Middle frontal gyrus (tissue), 1 donor: ENCODE results near the gene PRUNE2.
"Not testable (repeated sequence)": the region's sequence is repeated elsewhere in the genome, so short reads cannot be mapped to it uniquely, and the experiment has no call there.

Experiments
- DNase-seq: peaks from one replicate; pipeline ENCODE4 v3.0.0-alpha.2; 2015; ENCODE audit warnings: low spot score; ENCODE audit errors: extremely low spot score

PRUNE2 gene

GRCh38 chr9:76868897-76869296, 37.0 kb downstream of the PRUNE2 start:
- no peak for DNase-seq

DNA sequence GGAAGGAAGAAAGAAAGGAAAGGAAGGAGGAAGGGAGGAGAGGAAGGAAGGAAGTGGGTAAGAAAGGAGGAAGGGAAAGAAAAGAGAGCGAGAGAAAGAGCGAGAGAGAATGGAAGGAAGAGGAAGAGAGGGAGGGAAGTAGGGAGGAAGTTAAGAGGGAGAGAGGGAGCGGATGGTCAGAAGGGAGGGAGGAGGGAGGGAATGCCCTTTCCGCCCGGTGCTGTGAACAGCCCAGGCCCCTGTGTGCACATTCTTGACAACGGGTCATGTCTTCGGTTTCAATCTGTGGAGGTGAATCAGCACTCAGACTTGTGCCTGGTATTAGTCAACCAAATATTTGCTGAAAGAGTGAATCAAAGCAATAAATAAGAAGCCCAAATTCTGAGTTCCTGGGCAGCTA, 39.2 kb downstream of the PRUNE2 start:
- no peak for DNase-seq

GRCh38 chr9:76863832-76864231, 42.1 kb downstream of the PRUNE2 start:
- DNase-seq, result no peak

- DNase-seq, result no peak
These were observed 46.1 kb downstream of the PRUNE2 start for GRCh38 chr9:76859860-76860259.

DNA sequence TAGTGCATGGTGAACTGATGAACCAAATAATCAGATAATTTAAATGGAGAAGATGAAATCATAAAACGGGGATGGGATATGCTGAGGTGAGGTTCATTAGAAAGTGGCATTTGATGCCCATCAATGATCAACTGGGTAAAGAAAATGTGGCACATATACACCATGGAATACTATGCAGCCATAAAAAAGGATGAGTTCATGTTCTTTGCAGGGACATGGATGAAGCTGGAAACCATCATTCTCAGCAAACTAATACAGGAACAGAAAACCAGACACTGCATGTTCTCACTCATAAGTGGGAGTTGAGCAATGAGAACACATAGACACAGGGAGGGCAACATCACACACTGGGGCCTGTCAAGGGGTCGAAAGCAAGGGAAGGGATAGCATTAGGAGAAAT, 47.7 kb downstream of the PRUNE2 start:
- not testable (repeated sequence) for DNase-seq

- DNase-seq, result no peak
These were observed 49.9 kb downstream of the PRUNE2 start for GRCh38 chr9:76856016-76856415.

- no peak for DNase-seq
These were observed 50.9 kb downstream of the PRUNE2 start for GRCh38 chr9:76855015-76855414.

DNA sequence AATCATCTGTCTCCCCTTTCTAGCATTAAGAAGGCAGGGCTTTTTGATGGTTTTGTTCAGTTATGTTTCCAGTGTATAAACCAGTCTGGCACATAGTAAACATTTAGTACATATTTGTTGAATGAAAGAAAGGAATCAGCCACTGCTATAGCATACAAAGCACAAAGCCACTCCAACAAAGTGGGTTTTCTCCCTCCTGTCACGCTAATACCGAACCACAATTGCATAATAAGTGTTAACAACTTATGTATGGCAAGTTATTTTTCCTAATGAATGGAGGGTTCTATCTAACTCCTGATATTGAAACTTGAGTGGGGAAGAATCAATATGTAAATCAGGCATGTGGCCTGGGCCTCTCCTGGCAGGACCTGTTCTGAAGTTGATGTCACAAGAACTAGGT, 53.9 kb downstream of the PRUNE2 start:
- DNase-seq, result no peak

- no peak for DNase-seq
These were observed 59.6 kb downstream of the PRUNE2 start for GRCh38 chr9:76846297-76846696.

GRCh38 chr9:76845254-76845653, 60.7 kb downstream of the PRUNE2 start:
- DNase-seq, result no peak

- DNase-seq, result no peak
These were observed 70.2 kb downstream of the PRUNE2 start for GRCh38 chr9:76835571-76836283.

GRCh38 chr9:76828447-76828846, 77.5 kb downstream of the PRUNE2 start:
- no peak for DNase-seq

GRCh38 chr9:76827296-76828080, 78.4 kb downstream of the PRUNE2 start:
- DNase-seq, result no peak

GRCh38 chr9:76820431-76820830, 85.5 kb downstream of the PRUNE2 start:
- no peak for DNase-seq

DNA sequence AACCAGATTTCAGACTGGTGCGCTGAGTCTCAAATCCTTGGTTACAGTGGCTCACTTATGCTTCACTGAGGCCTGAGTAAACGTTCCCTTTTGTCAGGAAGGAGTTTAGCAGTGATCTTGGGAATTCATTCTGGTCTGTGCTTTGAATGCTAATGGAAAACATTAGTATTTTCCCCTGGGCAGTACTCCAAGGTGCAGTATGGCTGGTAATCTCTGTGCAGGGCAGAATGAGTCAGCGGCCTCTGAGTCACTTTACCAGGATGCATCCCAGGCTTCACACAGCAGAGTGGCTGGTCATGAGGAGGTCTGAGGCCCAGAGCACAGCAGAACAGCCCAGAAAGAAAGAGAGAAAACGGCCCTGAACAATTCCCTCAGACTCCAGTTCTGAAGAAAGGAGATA, 87.6 kb downstream of the PRUNE2 start:
- DNase-seq, result peak; percentile 34

DNA sequence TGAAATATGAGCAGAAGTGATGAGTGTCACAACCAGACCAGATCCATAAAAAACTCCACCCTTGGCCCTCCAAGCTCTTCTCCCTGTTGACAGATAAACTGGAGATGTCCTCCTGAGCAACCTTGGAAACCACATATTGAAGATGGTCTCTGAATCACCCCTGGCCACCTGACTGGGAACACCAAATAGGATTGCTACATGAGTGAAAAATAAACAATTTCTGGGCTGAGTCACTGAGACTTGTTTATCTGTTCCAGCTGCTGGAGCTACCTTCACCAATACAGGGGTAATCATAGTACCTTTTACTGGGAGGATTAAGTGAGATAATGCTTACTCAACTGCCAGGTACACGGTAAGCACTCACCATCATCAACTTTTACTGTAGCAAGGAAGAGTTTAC, 88.4 kb downstream of the PRUNE2 start:
- DNase-seq, result no peak

- DNase-seq, result no peak
These were observed 93.3 kb downstream of the PRUNE2 start for GRCh38 chr9:76812591-76812990.

DNA sequence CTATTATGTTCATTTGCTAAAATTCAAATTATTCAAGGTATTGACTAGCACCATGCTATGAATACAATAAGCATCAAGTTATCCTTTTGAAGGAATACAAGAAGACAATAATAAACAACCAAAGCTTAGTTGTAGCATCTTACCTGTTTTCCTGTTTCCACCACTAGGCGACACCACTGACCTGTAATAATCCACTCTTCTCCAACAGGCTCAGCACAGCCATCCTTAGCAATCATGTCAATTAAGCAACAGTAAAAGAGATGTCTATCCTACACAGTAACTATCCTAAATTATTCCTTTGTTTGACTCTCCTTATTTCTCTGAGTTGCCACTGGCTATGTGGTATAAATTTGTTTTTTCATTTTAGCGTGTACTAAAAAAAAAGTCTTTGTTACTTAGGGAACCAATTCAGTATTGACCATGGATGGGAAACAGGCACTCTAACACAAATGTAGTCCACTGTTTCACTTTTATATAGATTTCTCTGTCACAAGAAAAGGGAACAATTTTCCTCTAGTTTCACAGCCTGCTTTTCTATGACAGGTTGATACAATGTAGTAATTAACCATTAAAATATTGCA, 95.4 kb downstream of the PRUNE2 start:
- peak; percentile 46 for DNase-seq

DNA sequence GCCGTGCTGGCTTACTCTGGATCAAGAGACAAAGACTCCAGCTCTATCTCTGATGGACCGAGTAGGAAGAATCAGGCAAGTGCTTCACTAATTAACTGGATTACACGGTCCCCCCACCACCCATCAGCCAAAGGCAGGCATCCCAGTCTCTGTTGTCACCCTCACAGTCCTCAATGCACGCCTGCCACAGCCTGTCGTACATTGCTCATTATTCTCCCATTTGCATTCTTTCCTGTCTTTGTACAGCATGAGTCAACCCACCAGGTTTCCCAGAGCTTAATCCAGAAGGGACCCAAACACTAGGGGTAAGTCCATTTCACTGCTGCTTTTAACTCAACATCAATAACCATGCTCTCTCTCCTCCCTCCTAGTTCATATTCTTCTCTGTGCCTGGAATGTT, 97.3 kb downstream of the PRUNE2 start:
- no peak for DNase-seq

- DNase-seq, result no peak
These were observed 102.2 kb downstream of the PRUNE2 start for GRCh38 chr9:76803762-76804161.

DNA sequence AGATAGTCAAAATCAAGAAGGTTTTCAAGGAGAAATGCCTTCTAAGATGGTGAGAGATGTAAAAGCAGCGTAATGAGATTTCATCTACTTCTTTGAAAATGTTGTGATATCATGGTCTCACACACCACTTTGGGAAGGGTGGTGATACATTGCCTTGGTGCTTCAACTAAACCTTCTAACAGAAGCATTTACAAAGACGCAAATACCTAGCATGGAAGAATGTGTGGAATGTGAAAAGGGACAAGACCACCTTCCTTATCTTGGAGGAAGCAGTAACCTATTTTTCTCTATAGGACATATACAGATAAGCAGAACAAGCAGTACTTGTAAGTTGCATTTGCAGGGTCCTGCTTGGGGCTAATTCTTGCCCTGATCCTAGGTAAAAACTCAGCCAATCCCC, 102.8 kb downstream of the PRUNE2 start:
- no peak for DNase-seq

GRCh38 chr9:76800901-76801300, 105.0 kb downstream of the PRUNE2 start:
- DNase-seq, result no peak

GRCh38 chr9:76799473-76799872, 106.4 kb downstream of the PRUNE2 start:
- DNase-seq, result no peak
